Osteocyte (in vitro differentiated cells): Measurements from ENCODE around the gene CHST15. TPM values are rescaled to one million over a fixed set of nuclear protein-coding genes. Genes with fewer than 3 reads are reported as not detected.

Experiments used
- DNase-seq: peaks from one replicate; pipeline ENCODE4 v3.0.0; 2021; ENCODE audit warnings: mixed read lengths; ENCODE audit not compliant: unreplicated experiment; ENCODE audit errors: extremely low spot score
- H3K27ac Mint-ChIP-seq: one replicate; pipeline ENCODE4 v1.8.0; 2021; ENCODE audit warnings: mild to moderate bottlenecking, mixed read lengths; ENCODE audit not compliant: unreplicated experiment
- H3K27me3 Mint-ChIP-seq: one replicate; pipeline ENCODE4 v1.8.0; 2021; ENCODE audit warnings: mixed read lengths; ENCODE audit not compliant: unreplicated experiment
- H3K36me3 Mint-ChIP-seq: one replicate; pipeline ENCODE4 v1.8.0; 2021; ENCODE audit warnings: mixed read lengths; ENCODE audit not compliant: unreplicated experiment
- H3K4me1 Mint-ChIP-seq: one replicate; pipeline ENCODE4 v1.8.0; 2021; ENCODE audit warnings: mixed read lengths; ENCODE audit not compliant: unreplicated experiment
- H3K4me3 Mint-ChIP-seq: one replicate; pipeline ENCODE4 v1.8.0; 2021; ENCODE audit warnings: mild to moderate bottlenecking, moderate library complexity, mixed read lengths; ENCODE audit not compliant: unreplicated experiment
- H3K9me3 Mint-ChIP-seq: one replicate; pipeline ENCODE4 v1.8.0; 2021; ENCODE audit warnings: mixed read lengths; ENCODE audit not compliant: unreplicated experiment
- CTCF ChIP-seq: fragments of 200-600 bp; sonication (generic); IDR thresholded peaks from 2 replicates; pipeline ENCODE4 v1.5.0; 2021; ENCODE audit warnings: antibody characterized with exemption, mild to moderate bottlenecking, moderate library complexity
- total RNA-seq: library from RNA; stranded (reverse); gene quantifications from 2 replicates; pipeline ENCODE4 v1.2.1, GENCODE V29; 2021

CHST15 gene
- total RNA-seq, 1 donor from 2014 or later: 66.3 TPM

- no peak overlapping the region for H3K27ac Mint-ChIP-seq
- no peaks in the 10 kb centered on the region for H3K36me3 Mint-ChIP-seq
- TF ChIP-seq CTCF: no peak
- no peaks in the 10 kb centered on the region for H3K9me3 Mint-ChIP-seq
- H3K27me3 Mint-ChIP-seq: no peaks in the 10 kb centered on the region
- peaks cover 38% of the 10 kb centered on the region for H3K4me1 Mint-ChIP-seq
- DNase-seq: no peak
- no peak overlapping the region for H3K4me3 Mint-ChIP-seq
Observed at GRCh38 chr10:124071141-124071540, 22.3 kb downstream of the CHST15 start.

DNA sequence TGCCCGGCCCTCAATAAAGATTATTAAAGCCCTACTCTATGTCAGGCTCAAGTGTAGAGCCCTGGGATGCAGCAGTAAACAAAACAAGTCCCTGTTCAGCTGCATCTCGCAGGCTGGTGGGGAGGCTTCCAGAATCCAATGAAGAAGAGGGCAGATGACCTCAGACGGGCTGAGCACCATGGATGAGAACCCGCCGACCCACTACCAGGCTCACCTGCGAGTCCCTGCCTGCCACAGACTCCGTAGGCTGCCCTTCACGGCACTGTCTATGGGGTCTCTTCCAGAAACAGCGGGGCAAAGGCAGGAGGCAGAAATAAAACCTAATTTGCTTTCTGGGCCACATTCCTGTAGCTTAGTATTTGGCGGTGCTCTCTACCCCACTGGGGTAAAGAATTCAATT lies 22.7 kb downstream of the CHST15 start:
- TF ChIP-seq CTCF: no peak
- DNase-seq: no peak
- H3K4me1 Mint-ChIP-seq: peaks cover 38% of the 10 kb centered on the region
- no peak overlapping the region for H3K27ac Mint-ChIP-seq
- H3K4me3 Mint-ChIP-seq: no peak overlapping the region
- H3K9me3 Mint-ChIP-seq: no peaks in the 10 kb centered on the region
- peaks cover under 1% of the 10 kb centered on the region for H3K36me3 Mint-ChIP-seq
- no peaks in the 10 kb centered on the region for H3K27me3 Mint-ChIP-seq

GRCh38 chr10:124069341-124070264 lies 23.8 kb downstream of the CHST15 start:
- no peak for DNase-seq
- Mint-ChIP-seq H3K27ac (no peak overlapping the region), H3K4me3 (no peak overlapping the region), H3K9me3 (no peaks in the 10 kb centered on the region), H3K27me3 (no peaks in the 10 kb centered on the region), H3K4me1 (peaks cover 38% of the 10 kb centered on the region), H3K36me3 (peaks cover 2% of the 10 kb centered on the region)
- no peak for TF ChIP-seq CTCF

GRCh38 chr10:124068929-124069328 lies 24.5 kb downstream of the CHST15 start:
- H3K4me3 Mint-ChIP-seq: no peak overlapping the region
- H3K36me3 Mint-ChIP-seq: peaks cover 2% of the 10 kb centered on the region
- no peak overlapping the region for H3K27ac Mint-ChIP-seq
- no peak for DNase-seq
- TF ChIP-seq CTCF: no peak
- H3K9me3 Mint-ChIP-seq: no peaks in the 10 kb centered on the region
- peaks cover 38% of the 10 kb centered on the region for H3K4me1 Mint-ChIP-seq
- no peaks in the 10 kb centered on the region for H3K27me3 Mint-ChIP-seq

- Mint-ChIP-seq H3K4me3 (no peak overlapping the region), H3K4me1 (peaks cover 46% of the 10 kb centered on the region)
- no peak for TF ChIP-seq CTCF
Observed at GRCh38 chr10:124067825-124068400, 25.5 kb downstream of the CHST15 start.

More at GRCh38 chr10:124067825-124068400, 25.5 kb downstream of the CHST15 start:
- Mint-ChIP-seq H3K36me3 (peaks cover 2% of the 10 kb centered on the region), H3K27ac (no peak overlapping the region), H3K9me3 (no peaks in the 10 kb centered on the region), H3K27me3 (no peaks in the 10 kb centered on the region)
- DNase-seq: no peak
